ENCODE data around the gene SVOPL. TPM values are rescaled to one million over a fixed set of nuclear protein-coding genes. Genes with fewer than 3 reads are reported as not detected.
A peak's percentile ranks its signal among the peaks of the same experiment; 100 is the strongest.

Gene SVOPL
- polyA plus RNA-seq, 1 of the 3 experiments (the other 2 are of a cell fraction), result not detected

DNA sequence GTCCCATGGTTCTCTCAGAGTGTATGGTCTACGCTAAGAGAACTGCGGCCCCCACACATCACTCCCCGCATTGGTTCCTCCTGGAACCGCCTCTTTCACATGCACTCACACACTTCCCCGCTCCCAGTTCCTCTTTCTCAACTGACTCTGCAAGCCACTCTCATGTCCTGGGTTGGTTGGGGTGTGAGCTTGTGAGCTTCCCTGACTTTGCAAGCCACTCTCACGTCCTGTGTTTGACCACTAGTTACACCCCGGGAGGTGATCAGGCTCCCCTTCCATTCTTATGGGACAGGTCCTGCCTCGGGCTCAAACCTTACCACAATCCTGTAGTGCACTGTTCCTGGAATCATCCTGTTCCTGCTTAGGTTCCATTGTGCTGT lies 136.1 kb downstream of the SVOPL start:
- H3K27ac ChIP-seq (ENCODE audit: low read depth in 2 of 2, low read length in 1 of 2), result no peak overlapping the region

DNA sequence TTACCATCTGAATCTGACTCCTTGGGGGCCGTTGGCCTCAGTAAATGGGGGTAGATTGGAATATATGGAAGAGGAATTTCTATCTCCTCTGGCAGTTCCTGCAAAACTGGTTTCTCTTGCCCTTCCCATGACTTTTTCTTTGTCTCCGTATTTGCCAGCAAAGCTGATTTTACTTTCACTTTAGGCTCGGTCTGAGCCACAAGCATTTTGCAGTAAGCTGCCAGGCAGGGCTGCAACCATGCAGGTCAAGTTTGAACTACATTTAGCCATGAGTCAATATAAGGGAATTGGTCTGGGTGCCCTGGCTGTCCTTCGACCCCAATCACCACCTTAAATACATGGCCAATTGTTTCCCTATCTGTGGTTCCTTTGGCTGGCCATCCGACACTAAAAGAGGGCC lies 136.8 kb downstream of the SVOPL start:
- Histone ChIP-seq H4K20me1 (ENCODE audit: insufficient read depth) (no peaks in the 10 kb centered on the region), H3K4me1 (ENCODE audit: control insufficient read depth in 1 of 2, insufficient read depth in 2 of 2, low read depth in 1 of 2, low read length in 1 of 2) (no peaks in the 10 kb centered on the region), H3K9ac (no peak overlapping the region), H3K79me2 (ENCODE audit: insufficient read depth) (no peaks in the 10 kb centered on the region), H3K9me2 (no peaks in the 10 kb centered on the region), H3F3A (replicated peaks; ENCODE audit: insufficient read depth) (no peaks in the 10 kb centered on the region), H3K4me2 (no peak overlapping the region), H3K9me3 (0 out of 2 replicates have a peak, but pooled peaks cover 7% of the 10 kb centered on the region), H3K4me3 (ENCODE audit: low read depth in 2 of 2, low read length in 1 of 2) (peak overlapping the region in 1 of 2 experiments; percentile 10; a peak in 1 of 4 replicates), H3K27ac (ENCODE audit: low read depth in 2 of 2, low read length in 1 of 2) (no peak overlapping the region), H3K36me3 (replicated peaks in 1 of 2; ENCODE audit: control insufficient read depth in 1 of 2, insufficient read depth in 2 of 2, low read length in 1 of 2) (peaks cover 59 to 81% of the 10 kb centered on the region in 2 experiments), H2AFZ (ENCODE audit: low read depth) (no peak overlapping the region), H3K27me3 (ENCODE audit: insufficient read depth) (no peaks in the 10 kb centered on the region)
- WGBS (ENCODE audit: low lambda C conversion rate), result 98% methylated on average over 5 of the region's 5 CpGs
- ChIA-PET POLR2A (no interaction called here), CTCF (no interaction called here)
- DNase-seq, result no peak
- TF ChIP-seq, protein P1, sequence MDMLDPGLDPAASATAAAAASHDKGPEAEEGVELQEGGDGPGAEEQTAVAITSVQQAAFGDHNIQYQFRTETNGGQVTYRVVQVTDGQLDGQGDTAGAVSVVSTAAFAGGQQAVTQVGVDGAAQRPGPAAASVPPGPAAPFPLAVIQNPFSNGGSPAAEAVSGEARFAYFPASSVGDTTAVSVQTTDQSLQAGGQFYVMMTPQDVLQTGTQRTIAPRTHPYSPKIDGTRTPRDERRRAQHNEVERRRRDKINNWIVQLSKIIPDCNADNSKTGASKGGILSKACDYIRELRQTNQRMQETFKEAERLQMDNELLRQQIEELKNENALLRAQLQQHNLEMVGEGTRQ (IDR thresholded peaks at IDR 0.05; ENCODE audit: borderline replicate concordance, low read depth, low read length), result no peak
- TF ChIP-seq, protein P2, sequence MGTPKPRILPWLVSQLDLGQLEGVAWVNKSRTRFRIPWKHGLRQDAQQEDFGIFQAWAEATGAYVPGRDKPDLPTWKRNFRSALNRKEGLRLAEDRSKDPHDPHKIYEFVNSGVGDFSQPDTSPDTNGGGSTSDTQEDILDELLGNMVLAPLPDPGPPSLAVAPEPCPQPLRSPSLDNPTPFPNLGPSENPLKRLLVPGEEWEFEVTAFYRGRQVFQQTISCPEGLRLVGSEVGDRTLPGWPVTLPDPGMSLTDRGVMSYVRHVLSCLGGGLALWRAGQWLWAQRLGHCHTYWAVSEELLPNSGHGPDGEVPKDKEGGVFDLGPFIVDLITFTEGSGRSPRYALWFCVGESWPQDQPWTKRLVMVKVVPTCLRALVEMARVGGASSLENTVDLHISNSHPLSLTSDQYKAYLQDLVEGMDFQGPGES (IDR thresholded peaks at IDR 0.05; ENCODE audit: low read depth, low read length), result no peak

More for the DNA sequence above, 136.1 kb downstream of the SVOPL start:
- H3K4me1 ChIP-seq (ENCODE audit: control insufficient read depth in 1 of 2, insufficient read depth in 2 of 2, low read depth in 1 of 2, low read length in 1 of 2), result no peaks in the 10 kb centered on the region
- H3K27me3 ChIP-seq (ENCODE audit: insufficient read depth), result no peaks in the 10 kb centered on the region
- no peak for DNase-seq
- H4K20me1 ChIP-seq (ENCODE audit: insufficient read depth), result no peaks in the 10 kb centered on the region
- H3K4me3 ChIP-seq (ENCODE audit: low read depth in 2 of 2, low read length in 1 of 2), result peak overlapping the region in 1 of 2 experiments; percentile 6; a peak in 1 of 4 replicates
- ChIA-PET POLR2A (no interaction called here), CTCF (interaction anchor here (0.8 kb wide), 1 partner anchor 81 kb away, joined by 3 read pairs; no protein-coding TSS in a partner anchor)
- no peak for TF ChIP-seq TEAD4 (IDR thresholded peaks at IDR 0.05; ENCODE audit: borderline replicate concordance, insufficient read depth)
- TF ChIP-seq, protein P2 (IDR thresholded peaks at IDR 0.05; ENCODE audit: low read depth, low read length), result no peak
- TF ChIP-seq RAD21 (IDR thresholded peaks at IDR 0.05; ENCODE audit: low read length), result no peak
- no peak for TF ChIP-seq FOXM1 (IDR thresholded peaks at IDR 0.05; ENCODE audit: low read depth)
- no peak for TF ChIP-seq GABPA (IDR thresholded peaks at IDR 0.05; ENCODE audit: low read depth)
- H2AFZ ChIP-seq (ENCODE audit: low read depth), result no peak overlapping the region
- H3K9me2 ChIP-seq, result no peaks in the 10 kb centered on the region
- 98% methylated on average over 8 of the region's 8 CpGs for WGBS (ENCODE audit: low lambda C conversion rate)
- no peaks in the 10 kb centered on the region for H3K79me2 ChIP-seq (ENCODE audit: insufficient read depth)
- no peak overlapping the region for H3K9ac ChIP-seq
- H3K9me3 ChIP-seq, result 0 out of 2 replicates have a peak, but pooled peaks cover 7% of the 10 kb centered on the region
- no peak overlapping the region for H3K4me2 ChIP-seq
- H3F3A ChIP-seq (replicated peaks; ENCODE audit: insufficient read depth), result no peaks in the 10 kb centered on the region
- H3K36me3 ChIP-seq (replicated peaks in 1 of 2; ENCODE audit: control insufficient read depth in 1 of 2, insufficient read depth in 2 of 2, low read length in 1 of 2), result peaks cover 61 to 78% of the 10 kb centered on the region in 2 experiments

DNA sequence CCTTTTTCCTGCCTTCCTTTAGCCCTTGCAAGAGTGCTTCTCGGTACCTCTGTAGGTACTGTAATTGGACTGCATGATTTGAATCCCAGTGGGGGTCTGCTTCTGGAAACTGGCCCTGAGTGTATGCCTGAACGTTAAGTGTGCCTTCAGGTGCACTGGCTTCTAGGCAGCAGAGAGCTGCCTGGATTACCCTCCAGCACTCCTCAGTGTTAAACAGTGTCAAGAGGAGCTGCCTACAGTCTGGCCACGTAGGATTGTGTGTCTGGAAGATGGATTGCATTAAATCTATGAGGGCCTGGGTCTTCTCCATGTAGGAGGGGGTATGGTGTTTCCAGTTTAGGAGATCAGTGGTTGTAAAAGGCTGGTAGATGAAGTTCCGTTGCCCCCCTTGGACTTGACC lies 137.4 kb downstream of the SVOPL start:
- ChIA-PET CTCF (no interaction called here), POLR2A (no interaction called here)
- Histone ChIP-seq H3K79me2 (ENCODE audit: insufficient read depth) (no peaks in the 10 kb centered on the region), H3K9me3 (0 out of 2 replicates have a peak, but pooled peaks cover 7% of the 10 kb centered on the region), H3K27ac (ENCODE audit: low read depth in 2 of 2, low read length in 1 of 2) (no peak overlapping the region), H2AFZ (ENCODE audit: low read depth) (no peak overlapping the region), H3K4me2 (no peak overlapping the region), H3K9ac (no peak overlapping the region), H3K36me3 (replicated peaks in 1 of 2; ENCODE audit: control insufficient read depth in 1 of 2, insufficient read depth in 2 of 2, low read length in 1 of 2) (peaks cover 59 to 81% of the 10 kb centered on the region in 2 experiments), H3K4me1 (ENCODE audit: control insufficient read depth in 1 of 2, insufficient read depth in 2 of 2, low read depth in 1 of 2, low read length in 1 of 2) (no peaks in the 10 kb centered on the region), H3K27me3 (ENCODE audit: insufficient read depth) (no peaks in the 10 kb centered on the region), H3K9me2 (no peaks in the 10 kb centered on the region), H3F3A (replicated peaks; ENCODE audit: insufficient read depth) (no peaks in the 10 kb centered on the region), H4K20me1 (ENCODE audit: insufficient read depth) (no peaks in the 10 kb centered on the region), H3K4me3 (ENCODE audit: low read depth in 2 of 2, low read length in 1 of 2) (peak overlapping the region in 1 of 2 experiments; percentile 10; a peak in 1 of 4 replicates)
- 83% methylated on average over 4 of the region's 4 CpGs for WGBS (ENCODE audit: low lambda C conversion rate)
- DNase-seq, result no peak
- TF ChIP-seq, protein P3, sequence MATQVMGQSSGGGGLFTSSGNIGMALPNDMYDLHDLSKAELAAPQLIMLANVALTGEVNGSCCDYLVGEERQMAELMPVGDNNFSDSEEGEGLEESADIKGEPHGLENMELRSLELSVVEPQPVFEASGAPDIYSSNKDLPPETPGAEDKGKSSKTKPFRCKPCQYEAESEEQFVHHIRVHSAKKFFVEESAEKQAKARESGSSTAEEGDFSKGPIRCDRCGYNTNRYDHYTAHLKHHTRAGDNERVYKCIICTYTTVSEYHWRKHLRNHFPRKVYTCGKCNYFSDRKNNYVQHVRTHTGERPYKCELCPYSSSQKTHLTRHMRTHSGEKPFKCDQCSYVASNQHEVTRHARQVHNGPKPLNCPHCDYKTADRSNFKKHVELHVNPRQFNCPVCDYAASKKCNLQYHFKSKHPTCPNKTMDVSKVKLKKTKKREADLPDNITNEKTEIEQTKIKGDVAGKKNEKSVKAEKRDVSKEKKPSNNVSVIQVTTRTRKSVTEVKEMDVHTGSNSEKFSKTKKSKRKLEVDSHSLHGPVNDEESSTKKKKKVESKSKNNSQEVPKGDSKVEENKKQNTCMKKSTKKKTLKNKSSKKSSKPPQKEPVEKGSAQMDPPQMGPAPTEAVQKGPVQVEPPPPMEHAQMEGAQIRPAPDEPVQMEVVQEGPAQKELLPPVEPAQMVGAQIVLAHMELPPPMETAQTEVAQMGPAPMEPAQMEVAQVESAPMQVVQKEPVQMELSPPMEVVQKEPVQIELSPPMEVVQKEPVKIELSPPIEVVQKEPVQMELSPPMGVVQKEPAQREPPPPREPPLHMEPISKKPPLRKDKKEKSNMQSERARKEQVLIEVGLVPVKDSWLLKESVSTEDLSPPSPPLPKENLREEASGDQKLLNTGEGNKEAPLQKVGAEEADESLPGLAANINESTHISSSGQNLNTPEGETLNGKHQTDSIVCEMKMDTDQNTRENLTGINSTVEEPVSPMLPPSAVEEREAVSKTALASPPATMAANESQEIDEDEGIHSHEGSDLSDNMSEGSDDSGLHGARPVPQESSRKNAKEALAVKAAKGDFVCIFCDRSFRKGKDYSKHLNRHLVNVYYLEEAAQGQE (IDR thresholded peaks at IDR 0.05; ENCODE audit: low read depth, low read length), result no peak
- no peak for TF ChIP-seq CHD2 (IDR thresholded peaks at IDR 0.05; ENCODE audit: low read length, partially characterized antibody)
- no peak for TF ChIP-seq EP300 (IDR thresholded peaks at IDR 0.05; ENCODE audit: borderline replicate concordance in 1 of 2, low read depth in 1 of 2, low read length in 1 of 2)
- TF ChIP-seq SMC3 (IDR thresholded peaks at IDR 0.05; ENCODE audit: low read depth, low read length), result no peak
- no peak for TF ChIP-seq NFIC (IDR thresholded peaks at IDR 0.05; ENCODE audit: borderline replicate concordance)
- TF ChIP-seq FOSL2 (IDR thresholded peaks at IDR 0.05; ENCODE audit: borderline replicate concordance, low read depth), result no peak
- TF ChIP-seq GABPA (IDR thresholded peaks at IDR 0.05; ENCODE audit: low read depth), result no peak
- TF ChIP-seq, protein P1 (IDR thresholded peaks at IDR 0.05; ENCODE audit: borderline replicate concordance, low read depth, low read length), result no peak
